GM12878 (cell line): ENCODE measurements around the gene UBE2O. TPM values are rescaled to one million over a fixed set of nuclear protein-coding genes. Genes with fewer than 3 reads are reported as not detected.

Experiments used
- EED ChIP-seq: sonication (generic); IDR thresholded peaks from 2 replicates; pipeline ENCODE4 v1.6.1; 2016; ENCODE audit warnings: antibody characterized with exemption, low read depth
- EP300 ChIP-seq, 2 experiments: fragments of 150-350 bp in 1 of 2; IDR thresholded peaks; 2 replicates each; pipeline ENCODE4 v1.6.1; 2011 to 2012; ENCODE audit warnings: low read depth in 2 of 2, low read length in 2 of 2, borderline replicate concordance in 1 of 2, improper control_type of control experiment in 1 of 2, inconsistent platforms in 1 of 2; ENCODE audit not compliant: control insufficient read depth in 1 of 2
- HDAC6 ChIP-seq: fragments of 200-600 bp; sonication (generic); IDR thresholded peaks from one replicate; pipeline ENCODE4 v1.8.0; 2017; ENCODE audit warnings: antibody characterized with exemption; ENCODE audit not compliant: unreplicated experiment
- MEF2A ChIP-seq: IDR thresholded peaks from 2 replicates; pipeline ENCODE4 v1.6.1; 2011; ENCODE audit warnings: low read depth, mild to moderate bottlenecking, low read length, moderate library complexity; ENCODE audit not compliant: insufficient read depth
- MYC ChIP-seq: IDR thresholded peaks from 2 replicates; pipeline ENCODE4 v1.6.1; 2011; ENCODE audit warnings: mild to moderate bottlenecking, low read length, moderate library complexity, inconsistent platforms; ENCODE audit not compliant: insufficient read depth, insufficient replicate concordance, insufficient read length, severe bottlenecking
- NR2C1 ChIP-seq: fragments of 450-650 bp; IDR thresholded peaks from 2 replicates; pipeline ENCODE4 v1.6.1; 2017; ENCODE audit warnings: antibody characterized with exemption, mild to moderate bottlenecking, moderate library complexity
- POU2F2 ChIP-seq: IDR thresholded peaks from 3 replicates; pipeline ENCODE4 v1.6.1; 2011; ENCODE audit warnings: low read depth, mild to moderate bottlenecking, low read length, borderline replicate concordance
- RAD51 ChIP-seq: fragments of 450-650 bp; IDR thresholded peaks from 2 replicates; pipeline ENCODE4 v1.6.1; 2016; ENCODE audit warnings: moderate library complexity, mild to moderate bottlenecking, inconsistent platforms
- SMARCA5 ChIP-seq: fragments of 450-650 bp; IDR thresholded peaks from 2 replicates; pipeline ENCODE4 v1.6.1; 2017; ENCODE audit warnings: mild to moderate bottlenecking
- TCF7 ChIP-seq: IDR thresholded peaks from 2 replicates; pipeline ENCODE4 v1.6.1; 2014; ENCODE audit warnings: antibody characterized with exemption, borderline replicate concordance
- ZNF24 ChIP-seq: fragments of 450-650 bp; IDR thresholded peaks from 2 replicates; pipeline ENCODE4 v1.6.1; 2017; ENCODE audit warnings: antibody characterized with exemption, mild to moderate bottlenecking
- polyA plus RNA-seq, 11 experiments: library from polyadenylated mRNA; depleted of rRNA in 4 of 11; unstranded in 6 of 11; stranded (reverse) in 5 of 11; fragments of >200 nt; fragmentation: Nextera tagmentation in 4 of 11; fragmentation: Illumina TruSeq in 1 of 11; extraction: Ambion mirVana in 4 of 11; extraction: Trizol in 1 of 11; gene quantifications; 1 replicate in 1 of 11; 2 replicates in 10 of 11; pipeline versions ENCODE4 v1.2.1 to v1.2.3, GENCODE V29; 2011 to 2016; ENCODE audit warnings: inconsistent platforms in 2 of 11, missing spikeins in 2 of 11, low read depth in 1 of 11
- total RNA-seq, 4 experiments: library from RNA; depleted of rRNA in 3 of 4; stranded (reverse); fragments of >200 nt in 3 of 4; fragmentation: Illumina TruSeq in 1 of 4; extraction: Trizol in 1 of 4; gene quantifications; 2 replicates each; pipeline versions ENCODE4 v1.2.1 to v1.2.3, GENCODE V29; 2013 to 2021
- TF ChIP-seq, protein P1 (sequence below): IDR thresholded peaks from 2 replicates; pipeline ENCODE4 v1.6.1; 2011; ENCODE audit warnings: borderline replicate concordance, low read depth, mild to moderate bottlenecking, moderate library complexity, low read length; ENCODE audit not compliant: insufficient read depth, poor library complexity, severe bottlenecking

The UBE2O gene
- total and polyA plus RNA-seq, 10 of the 15 experiments (the other 5 are each of a cell fraction or from before 2014, with no cell fraction given): 2.1 to 39.0 (median 14.1) TPM

GRCh38 chr17:76402711-76403110, 50.2 kb downstream of the UBE2O start (continued):
- TF ChIP-seq, protein P1, sequence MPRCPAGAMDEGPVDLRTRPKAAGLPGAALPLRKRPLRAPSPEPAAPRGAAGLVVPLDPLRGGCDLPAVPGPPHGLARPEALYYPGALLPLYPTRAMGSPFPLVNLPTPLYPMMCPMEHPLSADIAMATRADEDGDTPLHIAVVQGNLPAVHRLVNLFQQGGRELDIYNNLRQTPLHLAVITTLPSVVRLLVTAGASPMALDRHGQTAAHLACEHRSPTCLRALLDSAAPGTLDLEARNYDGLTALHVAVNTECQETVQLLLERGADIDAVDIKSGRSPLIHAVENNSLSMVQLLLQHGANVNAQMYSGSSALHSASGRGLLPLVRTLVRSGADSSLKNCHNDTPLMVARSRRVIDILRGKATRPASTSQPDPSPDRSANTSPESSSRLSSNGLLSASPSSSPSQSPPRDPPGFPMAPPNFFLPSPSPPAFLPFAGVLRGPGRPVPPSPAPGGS: no peak
- no peak for TF ChIP-seq ZNF24
- no peak for TF ChIP-seq EP300 (IDR thresholded peaks at IDR 0.05; ENCODE audit: borderline replicate concordance in 1 of 2, control insufficient read depth in 1 of 2, low read depth in 2 of 2, low read length in 2 of 2)
- TF ChIP-seq RAD51: no peak
- no peak for TF ChIP-seq HDAC6
- no peak for TF ChIP-seq MYC
- TF ChIP-seq EED: no peak
- no peak for TF ChIP-seq TCF7
- TF ChIP-seq POU2F2: no peak
- no peak for TF ChIP-seq NR2C1
- TF ChIP-seq SMARCA5: no peak
- TF ChIP-seq MEF2A: no peak
